ENCODE data around the gene TYROBP. TPM values are rescaled to one million over a fixed set of nuclear protein-coding genes. Genes with fewer than 3 reads are reported as not detected.

The TYROBP gene
- total and polyA plus RNA-seq, 2 of the 4 experiments (the other 2 are of a cell fraction) = not detected

- Histone ChIP-seq H2AFZ (replicated peaks; ENCODE audit: low read length, poor library complexity) (no peak overlapping the region), H3K4me2 (ENCODE audit: low read depth, low read length) (no peak overlapping the region), H2BK15ac (ENCODE audit: low read depth, low read length) (no peak overlapping the region), H3K9me1 (ENCODE audit: insufficient read depth, low read length) (no peaks in the 10 kb centered on the region), H3K79me1 (ENCODE audit: low read depth in 1 of 2, low read length in 2 of 2) (no peaks in the 10 kb centered on the region), H3K18ac (ENCODE audit: low read depth, low read length) (no peak overlapping the region), H3K23ac (ENCODE audit: low read depth, low read length) (no peak overlapping the region), H3K4me3 (ENCODE audit: insufficient read depth, low read depth, low read length) (no peak overlapping the region), H3K27ac (ENCODE audit: insufficient read depth, low read length) (no peak overlapping the region), H3K36me3 (ENCODE audit: control insufficient read depth, insufficient read depth, low read length) (0 out of 2 replicates have a peak, but pooled peaks cover 2% of the 10 kb centered on the region), H3K9ac (ENCODE audit: low read depth, low read length) (no peak overlapping the region), H3K56ac (ENCODE audit: extremely low read depth, insufficient read depth, low read length) (no peak overlapping the region), H3K14ac (replicated peaks; ENCODE audit: low read depth, low read length) (no peak overlapping the region), H2BK120ac (ENCODE audit: low read depth, low read length) (no peak overlapping the region), H4K20me1 (ENCODE audit: insufficient read depth, low read length) (peaks cover 5% of the 10 kb centered on the region), H3K4me1 (ENCODE audit: control insufficient read depth, insufficient read depth, low read length) (no peaks in the 10 kb centered on the region), H3K27me3 (ENCODE audit: control insufficient read depth, insufficient read depth, low read length) (no peaks in the 10 kb centered on the region), H3K4ac (ENCODE audit: low read depth, low read length) (no peak overlapping the region), H4K5ac (ENCODE audit: low read depth, low read length) (no peak overlapping the region), H2AK5ac (ENCODE audit: low read depth, low read length) (no peak overlapping the region), H2AK9ac (replicated peaks; ENCODE audit: low read depth, low read length, poor library complexity) (no peak overlapping the region), H3K9me3 (ENCODE audit: control insufficient read depth, insufficient read depth, low read length) (no peaks in the 10 kb centered on the region), H4K91ac (ENCODE audit: insufficient read depth, low read depth, low read length) (no peak overlapping the region), H4K8ac (ENCODE audit: low read depth in 2 of 2, low read length in 2 of 2) (no peak overlapping the region), H2BK20ac (ENCODE audit: low read depth, low read length) (no peak overlapping the region), H2BK5ac (ENCODE audit: low read depth, low read length, poor library complexity, severe bottlenecking) (no peak overlapping the region)
- ChIA-PET CTCF (interaction anchor here (0.5 to 1.9 kb wide), 3 partner anchors 49 to 166 kb away, joined by 3 to 4 read pairs (median 4); no protein-coding TSS in a partner anchor), POLR2A (ENCODE audit: unreplicated experiment) (no interaction called here)
- peak; percentile 64 for ATAC-seq (ENCODE audit: low read depth)
- no TSS peak for BruUV-seq (replicated peaks)
- no CpG with 5 or more reads among the region's 8 CpGs for WGBS, 2 experiments (ENCODE audit: extremely low coverage in 2 of 2, insufficient read length in 1 of 2)
- DNase-seq = peak; percentile 81
- intact Hi-C loops (cut with micrococcal nuclease) (loop anchor here (1.0 kb wide), 1 partner anchor 49 kb away; no protein-coding TSS in a partner anchor), in situ Hi-C loops (cut with MboI; ENCODE audit: low sequenced_read_pairs) (no loop called here), dilution Hi-C loops (cut with HindIII; ENCODE audit: low sequenced_read_pairs, unreplicated experiment) (no loop called here)
- TF ChIP-seq SMC3 (IDR thresholded peaks at IDR 0.05; ENCODE audit: low read depth, low read length) (peak; percentile 93), MXI1 (IDR thresholded peaks at IDR 0.05; ENCODE audit: borderline replicate concordance, low read depth, low read length) (no peak), RAD21 (IDR thresholded peaks at IDR 0.05; ENCODE audit: low read length) (peak; percentile 80), CTCF (conservative IDR thresholded peaks at IDR 0.05; ENCODE audit: low read depth, low read length) (peak; percentile 75), RCOR1 (IDR thresholded peaks at IDR 0.05; ENCODE audit: insufficient replicate concordance, low read length) (no peak)
Measured at GRCh38 chr19:35882114-35882832, 25.8 kb downstream of the TYROBP start.
